HG03469 (cell line): ENCODE results near the gene LAIR2.

ENCODE experiments used
- ATAC-seq: cut with Tn5 transposase; IDR thresholded peaks from one replicate; pipeline ENCODE4 v1.9.1; 2021; ENCODE audit warnings: mild to moderate bottlenecking, moderate library complexity, moderate number of reproducible peaks; ENCODE audit not compliant: unreplicated experiment

LAIR2 gene

DNA sequence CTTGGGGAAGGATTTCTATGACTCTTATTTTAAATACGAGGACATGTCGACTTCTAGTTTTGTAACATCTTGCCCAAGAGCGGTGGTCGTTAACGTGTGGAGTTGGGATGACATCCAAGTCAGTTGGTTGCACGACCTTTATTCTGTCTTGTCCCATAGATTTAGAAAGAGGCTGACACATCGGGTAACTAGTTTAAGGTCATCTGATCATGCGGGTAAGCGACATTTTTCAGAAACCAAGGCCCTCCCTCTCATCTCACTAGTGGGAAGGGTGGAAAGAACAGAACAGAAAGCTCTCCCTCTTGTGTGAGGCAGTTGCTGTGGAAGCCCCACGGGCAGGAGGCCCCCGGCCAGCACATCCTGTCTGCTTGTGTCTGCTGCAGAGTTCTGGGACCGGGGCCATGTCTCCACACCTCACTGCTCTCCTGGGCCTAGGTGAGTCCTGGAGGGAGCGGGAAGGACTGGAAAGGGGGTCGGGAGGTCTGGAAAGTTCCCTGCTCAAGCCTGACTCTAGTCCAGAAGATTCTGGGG, at the start of gene LAIR2:
LAIR2 (plus strand) TSS at position 314 of the 531 bp plus-strand sequence; CDS start at position 402, 88 bp downstream.
- no peak for ATAC-seq

DNA sequence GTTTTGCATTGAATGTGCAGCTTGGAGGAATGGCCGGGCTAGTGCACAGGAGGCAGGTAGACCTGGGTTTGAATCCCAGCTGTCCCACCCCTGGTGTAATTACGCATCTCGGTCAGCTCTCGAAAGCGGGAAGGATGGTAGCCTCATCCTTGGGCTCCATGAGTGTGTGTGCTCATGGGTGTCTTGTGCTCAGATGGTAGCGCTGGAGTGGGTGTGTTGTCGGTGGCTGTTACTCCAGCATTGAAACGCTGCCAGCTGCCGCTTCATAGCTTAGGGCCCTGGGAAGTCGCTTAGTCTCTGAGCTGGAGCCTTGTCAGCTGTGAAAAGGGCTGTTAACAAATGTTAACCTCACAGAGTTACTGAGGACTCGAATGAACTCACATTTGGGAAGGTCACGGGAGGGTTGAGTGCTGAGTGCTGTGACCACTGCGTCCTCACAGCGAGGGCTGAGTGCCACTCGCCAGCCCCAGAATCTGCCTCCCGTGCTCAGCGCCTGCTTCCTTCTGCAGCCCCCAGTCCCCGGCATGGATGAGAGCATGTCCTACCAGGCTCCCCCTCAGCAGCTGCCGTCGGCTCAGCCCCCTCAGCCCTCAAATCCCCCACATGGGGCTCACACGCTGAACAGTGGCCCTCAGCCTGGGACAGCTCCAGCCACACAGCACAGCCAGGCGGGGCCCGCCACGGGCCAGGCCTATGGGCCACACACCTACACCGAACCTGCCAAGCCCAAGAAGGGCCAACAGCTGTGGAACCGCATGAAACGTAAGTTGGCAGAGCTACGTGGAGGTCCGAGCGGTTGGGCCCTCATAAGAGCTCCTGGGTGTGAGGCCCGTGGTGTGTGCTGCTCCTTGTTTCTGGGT, 48.5 kb upstream of the LAIR2 start:
- ATAC-seq, result no peak

DNA sequence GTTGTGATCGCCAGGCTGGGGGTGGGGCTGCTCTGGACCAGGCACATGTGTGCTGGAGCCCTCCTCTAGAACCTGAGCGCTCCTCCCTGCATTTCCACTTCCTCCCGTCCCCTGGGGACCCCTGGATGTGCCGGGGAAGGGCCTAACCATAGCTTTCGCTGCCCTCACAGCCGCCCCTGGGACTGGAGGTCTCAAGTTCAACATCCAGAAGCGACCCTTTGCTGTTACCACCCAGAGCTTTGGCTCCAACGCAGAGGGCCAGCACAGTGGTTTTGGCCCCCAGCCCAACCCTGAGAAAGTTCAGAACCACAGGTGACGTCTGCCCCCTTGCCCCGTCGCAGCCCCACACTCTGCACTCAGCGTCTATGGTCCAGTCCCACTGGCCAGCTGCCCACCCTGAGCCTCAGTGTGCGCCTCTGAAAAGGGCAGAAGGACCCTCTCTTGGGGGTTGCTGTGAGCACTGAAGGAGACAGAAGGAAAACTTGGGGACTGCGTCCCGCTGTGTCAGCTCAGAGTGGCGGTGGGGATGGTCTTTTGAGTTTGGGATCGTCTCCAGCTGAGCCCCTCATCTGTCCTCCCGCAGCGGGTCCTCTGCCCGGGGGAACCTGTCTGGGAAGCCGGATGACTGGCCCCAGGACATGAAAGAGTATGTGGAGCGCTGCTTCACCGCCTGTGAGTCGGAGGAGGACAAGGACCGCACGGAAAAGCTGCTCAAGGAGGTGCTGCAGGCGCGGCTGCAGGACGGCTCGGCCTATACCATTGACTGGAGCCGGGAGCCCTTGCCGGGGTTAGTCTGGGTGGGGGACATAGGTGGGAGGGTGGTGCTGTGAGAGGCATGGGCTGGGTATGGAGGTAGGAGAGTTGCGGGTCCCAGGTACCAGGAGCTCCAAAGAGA, 47.6 kb upstream of the LAIR2 start:
- no peak for ATAC-seq

GRCh38 chr19:54455786-54456422, 46.7 kb upstream of the LAIR2 start:
- ATAC-seq, result no peak

DNA sequence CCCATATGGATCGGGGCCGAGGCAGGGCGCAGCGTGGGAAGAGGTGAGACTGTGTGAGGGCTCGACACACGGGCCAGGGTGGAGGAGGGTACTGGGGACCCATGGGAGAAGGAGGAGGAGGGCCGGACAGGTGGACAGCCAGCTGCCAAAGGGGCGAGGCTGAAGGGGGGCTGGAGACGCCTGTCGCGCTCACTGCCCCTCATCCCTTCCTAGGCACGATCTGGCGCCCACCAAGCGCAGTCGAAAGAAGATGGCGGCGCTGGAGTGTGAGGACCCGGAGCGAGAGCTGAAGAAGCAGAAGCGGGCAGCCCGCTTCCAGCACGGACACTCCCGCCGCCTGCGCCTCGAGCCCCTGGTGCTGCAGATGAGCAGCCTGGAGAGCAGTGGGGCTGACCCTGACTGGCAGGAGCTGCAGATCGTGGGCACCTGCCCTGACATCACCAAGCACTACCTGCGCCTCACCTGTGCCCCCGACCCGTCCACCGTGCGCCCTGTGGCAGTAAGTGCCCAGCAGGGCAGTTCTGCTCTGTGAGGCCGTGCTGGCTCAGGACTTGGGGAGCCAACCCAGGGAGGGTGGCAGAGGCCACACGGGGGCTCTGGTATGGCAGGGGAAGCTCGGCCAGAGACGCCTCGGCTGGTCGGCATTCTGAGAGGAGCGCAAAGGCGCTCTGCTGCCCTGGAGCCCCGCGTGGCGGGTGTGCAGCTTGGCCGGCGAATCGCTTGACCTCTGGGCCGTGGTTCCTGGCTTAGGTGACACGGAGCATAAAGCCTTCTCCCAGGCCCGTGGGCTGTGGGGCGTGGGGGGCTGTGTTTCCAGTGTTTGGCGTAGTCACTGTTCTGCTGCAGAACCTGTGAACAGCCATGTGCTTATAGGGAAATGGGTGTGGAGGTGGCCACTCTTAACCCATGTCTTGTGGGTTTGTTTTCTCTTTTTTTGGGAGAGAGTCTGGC, 45.9 kb upstream of the LAIR2 start:
- ATAC-seq, result no peak

- no peak for ATAC-seq
Measured at GRCh38 chr19:54457773-54458647, 44.6 kb upstream of the LAIR2 start.

GRCh38 chr19:54458648-54459281, 43.9 kb upstream of the LAIR2 start:
- no peak for ATAC-seq

GRCh38 chr19:54459282-54460229, 43.1 kb upstream of the LAIR2 start:
- no peak for ATAC-seq

DNA sequence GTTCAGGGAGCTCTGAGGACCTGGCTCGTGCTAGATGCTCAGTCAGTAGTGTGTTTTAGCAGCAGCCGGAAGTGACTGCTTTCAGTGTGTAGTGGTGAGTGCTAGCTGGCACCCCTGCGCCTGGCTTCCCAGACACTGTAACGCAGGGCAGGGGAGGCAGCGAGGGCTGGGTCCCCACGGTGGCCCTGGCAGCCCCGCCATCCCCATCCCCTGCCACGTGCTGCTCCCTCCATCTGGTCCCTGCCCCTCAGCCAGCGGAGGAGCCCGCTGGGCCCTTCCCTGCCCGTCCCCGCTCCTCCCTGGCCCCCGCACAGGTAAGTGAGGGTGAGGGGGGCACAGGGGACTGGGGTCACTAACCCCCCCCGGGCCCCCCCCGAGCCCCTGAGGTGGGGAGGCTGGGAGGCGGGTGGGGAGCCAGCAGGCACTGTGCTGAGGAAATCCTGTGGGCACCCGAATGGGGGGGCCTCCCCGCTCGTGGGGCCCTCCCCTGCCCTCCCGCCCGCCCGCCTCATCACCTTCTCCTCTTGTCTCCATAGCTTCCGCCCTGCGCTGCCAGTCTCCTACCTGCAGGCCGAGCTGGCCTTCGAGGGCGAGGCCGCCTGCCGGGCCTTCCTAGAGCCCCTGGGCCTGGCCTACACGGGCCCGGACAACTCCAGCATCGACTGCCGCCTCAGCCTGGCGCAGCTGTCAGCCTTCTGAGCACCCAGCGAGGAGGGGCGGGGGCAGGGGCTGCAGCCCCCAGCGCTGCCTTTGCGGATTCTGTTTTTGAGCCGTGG, 42.2 kb upstream of the LAIR2 start:
- no peak for ATAC-seq

- ATAC-seq, result no peak
Measured at GRCh38 chr19:54461210-54461609, 41.4 kb upstream of the LAIR2 start.

GRCh38 chr19:54461613-54462012, 41.0 kb upstream of the LAIR2 start:
- ATAC-seq, result no peak

GRCh38 chr19:54462047-54462654, 40.5 kb upstream of the LAIR2 start:
- ATAC-seq, result no peak

GRCh38 chr19:54462655-54463530, 39.7 kb upstream of the LAIR2 start:
- peak; percentile 11 for ATAC-seq

GRCh38 chr19:54463531-54464043, 39.0 kb upstream of the LAIR2 start, which contains the start of gene LENG9:
TSS of gene LENG9 (minus strand) at chr19:54463778. CDS start at chr19:54463526, 252 bp downstream.
- ATAC-seq, result peak; percentile 26
